ENCODE results near the gene AKT2. TPM values are rescaled to one million over a fixed set of nuclear protein-coding genes. Genes with fewer than 3 reads are reported as not detected.

Gene AKT2
- total RNA-seq, 2 experiments from 2014 or later = 126 to 127 TPM

GRCh38 chr19:40244579-40245317 is 40.4 kb downstream of the AKT2 start:
- ChIA-PET POLR2A (no interaction called here), CTCF (no interaction called here)
- Mint-ChIP-seq H3K27ac (no peak overlapping the region), H3K4me1 (ENCODE audit: low read depth) (peaks cover 3% of the 10 kb centered on the region), H3K4me3 (no peak overlapping the region), H3K27me3 (no peaks in the 10 kb centered on the region), H3K9me3 (no peaks in the 10 kb centered on the region), H3K36me3 (peaks cover 11% of the 10 kb centered on the region)
- DNase-seq = no peak
- intact Hi-C loops (cut with micrococcal nuclease) = no loop called here

GRCh38 chr19:40243181-40243580 is 42.0 kb downstream of the AKT2 start:
- no peak overlapping the region for H3K27ac Mint-ChIP-seq
- H3K27me3 Mint-ChIP-seq = no peaks in the 10 kb centered on the region
- CTCF ChIA-PET = no interaction called here
- H3K4me3 Mint-ChIP-seq = no peak overlapping the region
- intact Hi-C loops (cut with micrococcal nuclease) = no loop called here
- peaks cover 3% of the 10 kb centered on the region for H3K4me1 Mint-ChIP-seq (ENCODE audit: low read depth)
- peaks cover 14% of the 10 kb centered on the region for H3K36me3 Mint-ChIP-seq
- H3K9me3 Mint-ChIP-seq = no peaks in the 10 kb centered on the region
- no peak for DNase-seq
- POLR2A ChIA-PET = no interaction called here

GRCh38 chr19:40242480-40242879 is 42.7 kb downstream of the AKT2 start:
- POLR2A ChIA-PET = no interaction called here
- Mint-ChIP-seq H3K4me3 (no peak overlapping the region), H3K27ac (no peak overlapping the region), H3K27me3 (no peaks in the 10 kb centered on the region), H3K4me1 (ENCODE audit: low read depth) (peaks cover 3% of the 10 kb centered on the region), H3K9me3 (no peaks in the 10 kb centered on the region), H3K36me3 (peaks cover 16% of the 10 kb centered on the region)
- DNase-seq = no peak
- intact Hi-C loops (cut with micrococcal nuclease) = no loop called here
- CTCF ChIA-PET = no interaction called here

GRCh38 chr19:40241809-40242384 is 43.2 kb downstream of the AKT2 start:
- Mint-ChIP-seq H3K4me3 (no peak overlapping the region), H3K4me1 (ENCODE audit: low read depth) (peaks cover 3% of the 10 kb centered on the region), H3K9me3 (no peaks in the 10 kb centered on the region), H3K27me3 (no peaks in the 10 kb centered on the region), H3K27ac (no peak overlapping the region), H3K36me3 (peaks cover 19% of the 10 kb centered on the region)
- intact Hi-C loops (cut with micrococcal nuclease) = no loop called here
- no peak for DNase-seq
- POLR2A ChIA-PET = no interaction called here
- CTCF ChIA-PET = no interaction called here

- Mint-ChIP-seq H3K36me3 (peaks cover 20% of the 10 kb centered on the region), H3K4me3 (no peak overlapping the region), H3K4me1 (ENCODE audit: low read depth) (peaks cover under 1% of the 10 kb centered on the region), H3K9me3 (no peaks in the 10 kb centered on the region), H3K27me3 (no peaks in the 10 kb centered on the region), H3K27ac (no peak overlapping the region)
- DNase-seq = no peak
- intact Hi-C loops (cut with micrococcal nuclease) = no loop called here
- POLR2A ChIA-PET = no interaction called here
- CTCF ChIA-PET = no interaction called here
Measured at GRCh38 chr19:40241125-40241808, 43.9 kb downstream of the AKT2 start.

- Mint-ChIP-seq H3K4me1 (ENCODE audit: low read depth) (no peaks in the 10 kb centered on the region), H3K4me3 (no peak overlapping the region), H3K9me3 (no peaks in the 10 kb centered on the region), H3K27ac (no peak overlapping the region), H3K27me3 (no peaks in the 10 kb centered on the region), H3K36me3 (peaks cover 20% of the 10 kb centered on the region)
- DNase-seq = no peak
- intact Hi-C loops (cut with micrococcal nuclease) = no loop called here
- CTCF ChIA-PET = no interaction called here
- POLR2A ChIA-PET = no interaction called here
Measured at GRCh38 chr19:40240332-40240731, 44.8 kb downstream of the AKT2 start.

GRCh38 chr19:40239415-40240226 is 45.5 kb downstream of the AKT2 start:
- ChIA-PET POLR2A (no interaction called here), CTCF (no interaction called here)
- intact Hi-C loops (cut with micrococcal nuclease) = no loop called here
- Mint-ChIP-seq H3K27me3 (no peaks in the 10 kb centered on the region), H3K9me3 (no peaks in the 10 kb centered on the region), H3K4me1 (ENCODE audit: low read depth) (no peaks in the 10 kb centered on the region), H3K4me3 (no peak overlapping the region), H3K27ac (no peak overlapping the region), H3K36me3 (peaks cover 23% of the 10 kb centered on the region)
- no peak for DNase-seq

GRCh38 chr19:40238775-40239174 is 46.4 kb downstream of the AKT2 start:
- Mint-ChIP-seq H3K9me3 (no peaks in the 10 kb centered on the region), H3K36me3 (peaks cover 26% of the 10 kb centered on the region), H3K27me3 (no peaks in the 10 kb centered on the region), H3K27ac (no peak overlapping the region), H3K4me3 (no peak overlapping the region), H3K4me1 (ENCODE audit: low read depth) (no peaks in the 10 kb centered on the region)
- intact Hi-C loops (cut with micrococcal nuclease) = no loop called here
- no peak for DNase-seq
- POLR2A ChIA-PET = no interaction called here
- CTCF ChIA-PET = no interaction called here

- intact Hi-C loops (cut with micrococcal nuclease) = no loop called here
Measured at GRCh38 chr19:40237791-40238190, 47.4 kb downstream of the AKT2 start.

GRCh38 chr19:40236366-40236765 is 48.8 kb downstream of the AKT2 start:
- Mint-ChIP-seq H3K9me3 (no peaks in the 10 kb centered on the region), H3K4me3 (no peak overlapping the region), H3K27me3 (no peaks in the 10 kb centered on the region), H3K27ac (no peak overlapping the region), H3K4me1 (ENCODE audit: low read depth) (no peaks in the 10 kb centered on the region), H3K36me3 (peaks cover 21% of the 10 kb centered on the region)
- ChIA-PET CTCF (interaction anchor here (0.6 to 1.2 kb wide), 2 partner anchors 10 to 33 kb away, joined by 3 read pairs; no protein-coding TSS in a partner anchor), POLR2A (no interaction called here)
- intact Hi-C loops (cut with micrococcal nuclease) = no loop called here
- DNase-seq = no peak

More at GRCh38 chr19:40237791-40238190, 47.4 kb downstream of the AKT2 start:
- no peaks in the 10 kb centered on the region for H3K27me3 Mint-ChIP-seq
- H3K27ac Mint-ChIP-seq = no peak overlapping the region
- peaks cover 26% of the 10 kb centered on the region for H3K36me3 Mint-ChIP-seq
- DNase-seq = no peak
- H3K4me3 Mint-ChIP-seq = no peak overlapping the region
- ChIA-PET CTCF (interaction anchor here (1.1 kb wide), 1 partner anchor 73 kb away, joined by 3 read pairs; no protein-coding TSS in a partner anchor), POLR2A (no interaction called here)
- H3K9me3 Mint-ChIP-seq = no peaks in the 10 kb centered on the region
- H3K4me1 Mint-ChIP-seq (ENCODE audit: low read depth) = no peaks in the 10 kb centered on the region

- Mint-ChIP-seq H3K4me1 (ENCODE audit: low read depth) (no peaks in the 10 kb centered on the region), H3K27me3 (no peaks in the 10 kb centered on the region), H3K4me3 (no peak overlapping the region), H3K27ac (no peak overlapping the region), H3K36me3 (peaks cover 18% of the 10 kb centered on the region), H3K9me3 (no peaks in the 10 kb centered on the region)
- intact Hi-C loops (cut with micrococcal nuclease) = no loop called here
- ChIA-PET CTCF (interaction anchor here (1.2 kb wide), 1 partner anchor 10 kb away, joined by 3 read pairs; no protein-coding TSS in a partner anchor), POLR2A (no interaction called here)
- no peak for DNase-seq
Measured at GRCh38 chr19:40236026-40236355, 49.2 kb downstream of the AKT2 start.

GRCh38 chr19:40235238-40236025 is 49.7 kb downstream of the AKT2 start:
- CTCF ChIA-PET = interaction anchor here (0.8 kb wide), 1 partner anchor 457 kb away, joined by 4 read pairs; no protein-coding TSS in a partner anchor
- H3K4me1 Mint-ChIP-seq (ENCODE audit: low read depth) = no peaks in the 10 kb centered on the region
- H3K36me3 Mint-ChIP-seq = peaks cover 17% of the 10 kb centered on the region

More at GRCh38 chr19:40235238-40236025, 49.7 kb downstream of the AKT2 start:
- H3K9me3 Mint-ChIP-seq = no peaks in the 10 kb centered on the region
- POLR2A ChIA-PET = no interaction called here
- H3K27me3 Mint-ChIP-seq = no peaks in the 10 kb centered on the region
- H3K4me3 Mint-ChIP-seq = no peak overlapping the region
- DNase-seq = no peak
- no peak overlapping the region for H3K27ac Mint-ChIP-seq
- intact Hi-C loops (cut with micrococcal nuclease) = no loop called here
